Measurements from ENCODE around the gene ADAM23.

- TF ChIP-seq, protein P1, sequence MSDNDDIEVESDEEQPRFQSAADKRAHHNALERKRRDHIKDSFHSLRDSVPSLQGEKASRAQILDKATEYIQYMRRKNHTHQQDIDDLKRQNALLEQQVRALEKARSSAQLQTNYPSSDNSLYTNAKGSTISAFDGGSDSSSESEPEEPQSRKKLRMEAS (IDR thresholded peaks at IDR 0.05): no peak
- TF ChIP-seq CTCF (IDR thresholded peaks at IDR 0.05) (no peak), POLR2A (IDR thresholded peaks at IDR 0.05; ENCODE audit: low read length) (no peak), RCOR1 (IDR thresholded peaks at IDR 0.05; ENCODE audit: low read depth, low read length) (no peak), JUN (IDR thresholded peaks at IDR 0.05) (no peak), CEBPB (IDR thresholded peaks at IDR 0.05) (no peak)
Measured at GRCh38 chr2:206563374-206563773, 120.0 kb downstream of the ADAM23 start.

All from A549 (cell line).